Measurements from ENCODE around the gene C3orf33. TPM values are rescaled to one million over a fixed set of nuclear protein-coding genes. Genes with fewer than 3 reads are reported as not detected.

Gene C3orf33
- total RNA-seq: 1 to 10 TPM in 2 of 5 donors, under 1 TPM in 2, not detected in 1; 0.72 to 5.5 (median 1.8) TPM
- 1 to 10 TPM; 1.4 to 2.5 (median 1.5) TPM for polyA plus RNA-seq
- long read RNA-seq, donor 1: 0 reads
- long read RNA-seq, donor 2, partial matches to known transcripts: 0 of 3 reads
- long read RNA-seq, donor 2, other reads (novel, unspliced or antisense): 0 of 3 reads
- long read RNA-seq, donor 3, partial matches to known transcripts: 0 of 1 reads
- long read RNA-seq, donor 3, other reads (novel, unspliced or antisense): 0 of 1 reads
- long read RNA-seq, donor 4: 0 reads
- long read RNA-seq, donor 5, partial matches to known transcripts: 0 of 2 reads
- long read RNA-seq, donor 5, other reads (novel, unspliced or antisense): 0 of 2 reads
- long read RNA-seq, donor 6: 0 reads
- long read RNA-seq, donor 7, partial matches to known transcripts: 0 of 3 reads
- long read RNA-seq, donor 7, other reads (novel, unspliced or antisense): 0 of 3 reads
- long read RNA-seq, donor 8, partial matches to known transcripts: 0 of 2 reads
- long read RNA-seq, donor 8, other reads (novel, unspliced or antisense): 0 of 2 reads
- long read RNA-seq, donor 9, partial matches to known transcripts: 0 of 1 reads
- long read RNA-seq, donor 9, other reads (novel, unspliced or antisense): 0 of 1 reads
- long read RNA-seq, donor 10, partial matches to known transcripts: 0 of 3 reads
- long read RNA-seq, donor 10, other reads (novel, unspliced or antisense): 0 of 3 reads

- Histone ChIP-seq H3K9me3 (no peaks in the 10 kb centered on the region), H3K27ac (peak within 1 kb of the TSS; percentile 67 to 95 (median 85)), H3K27me3 (no peaks in the 10 kb centered on the region), H3K4me3 (peak within 1 kb of the TSS; percentile 74 to 91 (median 86)), H3K4me1 (peaks cover 0 to 14% (median 11%) of the 10 kb centered on the region in 4 donors), H3K36me3 (peaks cover 0 to 5% (median 0%) of the 10 kb centered on the region in 4 donors)
- WGBS, 5 donors: 0 to 2% (median 1%) methylated on average over 10 to 61 of the region's 61 CpGs
- intact Hi-C loops (cut with DNase I; ENCODE audit: low total_unique reads): no loop called here
- peak; percentile 79 to 93 for DNase-seq
- TF ChIP-seq POLR2A (IDR thresholded peaks at IDR 0.05) (no peak), POLR2AphosphoS5 (IDR thresholded peaks at IDR 0.05) (peak in 1 of 3 donors; percentile 67), EP300 (IDR thresholded peaks at IDR 0.05) (no peak), CTCF (IDR thresholded peaks at IDR 0.05) (peak in 5 of 7 experiments; percentile 53 to 92 (median 84))
These were observed at the start of gene C3orf33 for GRCh38 chr3:155805802-155806618. C3orf33 (minus strand) TSS chr3:155806278; CDS start chr3:155806252, 26 bp downstream.

GRCh38 chr3:155854141-155854940, 48.3 kb upstream of the C3orf33 start, which contains the start of gene SLC33A1:
SLC33A1 (minus strand) TSS chr3:155854427; CDS start chr3:155853997, 430 bp downstream.
- peaks cover 35 to 48% (median 42%) of the 10 kb centered on the region in 4 donors for H3K4me1 ChIP-seq
- DNase-seq: peak; percentile 99 to 100
- no peaks in the 10 kb centered on the region for H3K27me3 ChIP-seq
- H3K27ac ChIP-seq: peak within 1 kb of the TSS; percentile 89 to 97 (median 94)
- peak within 1 kb of the TSS; percentile 69 to 97 (median 88) for H3K4me3 ChIP-seq
- WGBS, 5 donors: 0 to 1% (median 1%) methylated on average over 34 to 50 of the region's 50 CpGs
- H3K9me3 ChIP-seq: no peaks in the 10 kb centered on the region
- TF ChIP-seq CTCF (IDR thresholded peaks at IDR 0.05) (no peak), POLR2A (IDR thresholded peaks at IDR 0.05) (peak in 1 of 4 donors; percentile 80), POLR2AphosphoS5 (IDR thresholded peaks at IDR 0.05) (peak in 2 of 3 donors; percentile 94 to 96)
- intact Hi-C loops (cut with DNase I; ENCODE audit: low total_unique reads): no loop called here
- H3K36me3 ChIP-seq: peaks cover 0 to 5% (median 0%) of the 10 kb centered on the region in 4 donors

GRCh38 chr3:155853214-155854140, 47.4 kb upstream of the C3orf33 start:
- H3K4me1 ChIP-seq: peaks cover 39 to 56% (median 47%) of the 10 kb centered on the region in 4 donors
- H3K9me3 ChIP-seq: no peaks in the 10 kb centered on the region
- DNase-seq: peak; percentile 29 to 35
- no peak for TF ChIP-seq CTCF (IDR thresholded peaks at IDR 0.05)
- peak overlapping the region; percentile 89 to 97 (median 94) for H3K27ac ChIP-seq
- peak overlapping the region; percentile 69 to 97 (median 88) for H3K4me3 ChIP-seq
- intact Hi-C loops (cut with DNase I; ENCODE audit: low total_unique reads): no loop called here
- no peaks in the 10 kb centered on the region for H3K27me3 ChIP-seq
- H3K36me3 ChIP-seq: peaks cover 0 to 10% (median 4%) of the 10 kb centered on the region in 4 donors
- 0 to 2% (median 1%) methylated on average over 30 to 45 of the region's 45 CpGs for WGBS, 5 donors

Data from stomach (tissue), 19 donors.